Upper lobe of left lung (tissue), 4 donors: ENCODE results near the gene EMD.

Experiments used
- POLR2A ChIP-seq, 4 donors: fragments of 450-650 bp; IDR thresholded peaks; one replicate each; pipeline ENCODE4 v1.5.1; 2016 to 2017; ENCODE audit warnings: antibody characterized with exemption in 4 of 4, mild to moderate bottlenecking in 2 of 4
- TF ChIP-seq, protein P1 (sequence below), 6 experiments: fragments of 450-650 bp in 4 of 6; fragments of 200-600 bp in 2 of 6; sonication (generic) in 2 of 6; IDR thresholded peaks; one replicate each; pipeline ENCODE4 v1.5.1; 2016 to 2019; ENCODE audit warnings: antibody characterized with exemption in 6 of 6

DNA sequence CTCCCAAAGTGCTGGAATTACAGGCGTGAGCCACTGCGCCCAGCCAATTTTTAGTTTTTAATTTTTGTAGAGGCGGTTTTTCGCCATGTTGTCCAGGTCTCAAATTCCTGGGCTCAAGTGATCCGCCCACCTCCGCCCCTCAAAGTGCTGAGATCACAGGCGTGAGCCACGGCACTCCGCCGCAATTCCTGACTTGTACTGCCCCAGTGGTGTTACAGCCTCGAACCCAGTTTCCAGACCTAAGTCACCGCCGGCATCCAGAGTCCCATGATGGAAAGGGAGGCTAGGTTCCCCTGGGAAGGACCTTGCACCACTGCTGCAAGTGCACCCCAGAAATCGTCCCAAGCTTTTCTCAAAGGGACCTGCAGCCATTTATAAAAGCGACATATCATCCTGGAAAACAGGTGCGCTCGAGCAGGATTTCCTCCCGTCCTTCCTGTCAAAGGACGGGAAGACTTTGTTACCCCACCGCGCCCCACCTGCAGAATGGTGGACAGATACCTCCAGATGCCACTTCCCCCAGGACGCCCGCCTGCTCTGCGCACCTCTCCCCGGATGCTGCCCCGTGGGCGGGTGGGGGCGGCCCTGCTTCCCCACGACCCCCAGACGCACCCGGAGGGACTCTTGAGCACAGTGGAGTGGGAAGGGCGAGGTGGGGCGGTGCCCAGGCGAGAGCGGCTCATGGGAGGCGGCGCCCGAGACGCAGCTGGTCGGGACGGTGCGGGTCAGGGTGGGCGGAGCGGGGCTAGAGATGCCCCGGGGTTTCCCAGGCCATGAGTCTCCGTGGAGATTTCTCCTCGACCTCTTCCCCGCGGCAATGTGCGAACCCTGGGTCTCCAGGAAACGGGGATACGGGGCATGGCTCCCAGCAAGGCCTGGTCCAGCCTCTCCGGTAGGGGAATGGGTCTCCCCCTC lies 18.1 kb downstream of the EMD start:
- TF ChIP-seq, protein P1, sequence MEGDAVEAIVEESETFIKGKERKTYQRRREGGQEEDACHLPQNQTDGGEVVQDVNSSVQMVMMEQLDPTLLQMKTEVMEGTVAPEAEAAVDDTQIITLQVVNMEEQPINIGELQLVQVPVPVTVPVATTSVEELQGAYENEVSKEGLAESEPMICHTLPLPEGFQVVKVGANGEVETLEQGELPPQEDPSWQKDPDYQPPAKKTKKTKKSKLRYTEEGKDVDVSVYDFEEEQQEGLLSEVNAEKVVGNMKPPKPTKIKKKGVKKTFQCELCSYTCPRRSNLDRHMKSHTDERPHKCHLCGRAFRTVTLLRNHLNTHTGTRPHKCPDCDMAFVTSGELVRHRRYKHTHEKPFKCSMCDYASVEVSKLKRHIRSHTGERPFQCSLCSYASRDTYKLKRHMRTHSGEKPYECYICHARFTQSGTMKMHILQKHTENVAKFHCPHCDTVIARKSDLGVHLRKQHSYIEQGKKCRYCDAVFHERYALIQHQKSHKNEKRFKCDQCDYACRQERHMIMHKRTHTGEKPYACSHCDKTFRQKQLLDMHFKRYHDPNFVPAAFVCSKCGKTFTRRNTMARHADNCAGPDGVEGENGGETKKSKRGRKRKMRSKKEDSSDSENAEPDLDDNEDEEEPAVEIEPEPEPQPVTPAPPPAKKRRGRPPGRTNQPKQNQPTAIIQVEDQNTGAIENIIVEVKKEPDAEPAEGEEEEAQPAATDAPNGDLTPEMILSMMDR (IDR thresholded peaks at IDR 0.05): no peak
- TF ChIP-seq POLR2A (IDR thresholded peaks at IDR 0.05): no peak
